PC-9 (cell line): ENCODE measurements around the gene TTC38. TPM values are rescaled to one million over a fixed set of nuclear protein-coding genes. Genes with fewer than 3 reads are reported as not detected.
A peak's percentile ranks its signal among the peaks of the same experiment; 100 is the strongest.

ENCODE experiments used
- BruUV-seq: library from RNA; stranded (reverse); fragments of 400-500 nt; replicated peaks from 2 replicates; lab custom pipeline; 2021; lab: Mats Ljungman, UMichigan
- CTCF ChIA-PET: fragments of 300-600 bp; sonication (Branson Sonifier 250); formaldehyde crosslinking; loops from one replicate; lab custom pipeline; 2022; ENCODE audit warnings: antibody characterized with exemption; lab: Charles Lee
- POLR2A ChIA-PET: fragments of 300-600 bp; sonication (Branson Sonifier 250); formaldehyde crosslinking; loops from one replicate; lab custom pipeline; 2022; ENCODE audit warnings: antibody characterized with exemption; ENCODE audit not compliant: unreplicated experiment; lab: Charles Lee
- DNase-seq, 2 experiments: peaks; one replicate each; pipeline versions ENCODE4 v3.0.0 to v3.0.0-alpha.2; 2015 to 2022; ENCODE audit warnings: mixed read lengths in 1 of 2
- H2AFZ ChIP-seq: fragments of 200-600 bp; sonication (generic); 2 replicates; pipeline ENCODE4 v1.8.1; 2017; ENCODE audit warnings: antibody characterized with exemption
- H3F3A ChIP-seq: fragments of 200-600 bp; sonication (generic); 2 replicates; pipeline ENCODE4 v1.8.1; 2017; ENCODE audit warnings: antibody characterized with exemption, mild to moderate bottlenecking, low read depth; ENCODE audit not compliant: insufficient read depth
- H3K27ac ChIP-seq: fragments of 200-600 bp; sonication (generic); 2 replicates; pipeline ENCODE4 v1.6.1; 2016; ENCODE audit warnings: mixed run types
- H3K27me3 ChIP-seq: fragments of 200-600 bp; sonication (generic); 2 replicates; pipeline ENCODE4 v1.6.1; 2016; ENCODE audit warnings: low read depth, mixed run types; ENCODE audit not compliant: insufficient read depth
- H3K36me3 ChIP-seq: fragments of 200-600 bp; sonication (generic); 2 replicates; pipeline ENCODE4 v1.6.1; 2016; ENCODE audit warnings: low read depth, mixed run types
- H3K4me1 ChIP-seq: fragments of 200-600 bp; sonication (generic); replicated peaks from 2 replicates; pipeline ENCODE4 v1.6.1; 2016; ENCODE audit warnings: mixed run types; ENCODE audit not compliant: insufficient read depth
- H3K4me2 ChIP-seq: fragments of 200-600 bp; sonication (generic); 2 replicates; pipeline ENCODE4 v1.6.1; 2017; ENCODE audit warnings: mixed run types
- H3K4me3 ChIP-seq: fragments of 200-600 bp; sonication (generic); 2 replicates; pipeline ENCODE4 v1.6.1; 2016; ENCODE audit warnings: mixed run types
- H3K79me2 ChIP-seq: fragments of 200-600 bp; sonication (generic); 2 replicates; pipeline ENCODE4 v1.6.1; 2017; ENCODE audit warnings: low read depth, mixed run types
- H3K9me2 ChIP-seq: fragments of 200-600 bp; sonication (generic); 2 replicates; pipeline ENCODE4 v1.8.1; 2017; ENCODE audit warnings: mild to moderate bottlenecking; ENCODE audit not compliant: insufficient read depth
- H3K9me3 ChIP-seq: fragments of 200-600 bp; sonication (generic); 2 replicates; pipeline ENCODE4 v1.8.1; 2016; ENCODE audit warnings: low read depth; ENCODE audit not compliant: insufficient read depth
- H4K20me1 ChIP-seq: fragments of 200-600 bp; sonication (generic); 2 replicates; pipeline ENCODE4 v1.8.1; 2017; ENCODE audit not compliant: insufficient read depth
- EZH2 ChIP-seq: fragments of 200-600 bp; sonication (generic); IDR thresholded peaks from 2 replicates; pipeline ENCODE4 v1.8.0; 2017; ENCODE audit warnings: antibody characterized with exemption, low read depth
- intact Hi-C: fragments of 100-400 bp; cut with micrococcal nuclease; formaldehyde crosslinking; loops from one replicate; pipeline ENCODE4 v1.10.0; 2022; ENCODE audit not compliant: unreplicated experiment
- total RNA-seq: library from RNA; stranded (reverse); gene quantifications from 2 replicates; pipeline ENCODE4 v1.2.3, GENCODE V29; 2021
- TF ChIP-seq, protein P1 (sequence below): fragments of 200-600 bp; sonication (generic); conservative IDR thresholded peaks from 2 replicates; pipeline ENCODE4 v1.6.1; 2017; ENCODE audit warnings: mixed run types, antibody characterized with exemption, mild to moderate bottlenecking, moderate library complexity

The TTC38 gene
- total RNA-seq, 1 experiment from 2014 or later: 15.2 TPM

GRCh38 chr22:46293577-46294260 is 25.9 kb downstream of the TTC38 start:
- TF ChIP-seq, protein P1, sequence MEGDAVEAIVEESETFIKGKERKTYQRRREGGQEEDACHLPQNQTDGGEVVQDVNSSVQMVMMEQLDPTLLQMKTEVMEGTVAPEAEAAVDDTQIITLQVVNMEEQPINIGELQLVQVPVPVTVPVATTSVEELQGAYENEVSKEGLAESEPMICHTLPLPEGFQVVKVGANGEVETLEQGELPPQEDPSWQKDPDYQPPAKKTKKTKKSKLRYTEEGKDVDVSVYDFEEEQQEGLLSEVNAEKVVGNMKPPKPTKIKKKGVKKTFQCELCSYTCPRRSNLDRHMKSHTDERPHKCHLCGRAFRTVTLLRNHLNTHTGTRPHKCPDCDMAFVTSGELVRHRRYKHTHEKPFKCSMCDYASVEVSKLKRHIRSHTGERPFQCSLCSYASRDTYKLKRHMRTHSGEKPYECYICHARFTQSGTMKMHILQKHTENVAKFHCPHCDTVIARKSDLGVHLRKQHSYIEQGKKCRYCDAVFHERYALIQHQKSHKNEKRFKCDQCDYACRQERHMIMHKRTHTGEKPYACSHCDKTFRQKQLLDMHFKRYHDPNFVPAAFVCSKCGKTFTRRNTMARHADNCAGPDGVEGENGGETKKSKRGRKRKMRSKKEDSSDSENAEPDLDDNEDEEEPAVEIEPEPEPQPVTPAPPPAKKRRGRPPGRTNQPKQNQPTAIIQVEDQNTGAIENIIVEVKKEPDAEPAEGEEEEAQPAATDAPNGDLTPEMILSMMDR: no peak
- TF ChIP-seq EZH2: no peak
- CTCF ChIA-PET: interaction anchor here (0.7 kb wide), 1 partner anchor 658 kb away, joined by 3 read pairs; no protein-coding TSS in a partner anchor
- Histone ChIP-seq H3K4me3 (no peak overlapping the region), H3K27ac (no peak overlapping the region), H3F3A (peaks cover 4% of the 10 kb centered on the region), H3K79me2 (peaks cover 20% of the 10 kb centered on the region), H3K27me3 (no peaks in the 10 kb centered on the region), H2AFZ (no peak overlapping the region), H3K4me2 (no peak overlapping the region), H3K4me1 (peaks cover 18% of the 10 kb centered on the region), H3K36me3 (peaks cover 2% of the 10 kb centered on the region; the same call in 1 of the 2 replicates), H4K20me1 (no peaks in the 10 kb centered on the region), H3K9me2 (no peaks in the 10 kb centered on the region), H3K9me3 (no peaks in the 10 kb centered on the region)
- POLR2A ChIA-PET: no interaction called here
- no TSS peak for BruUV-seq
- DNase-seq: peak in 1 of 2 experiments; percentile 21
- intact Hi-C loops: no loop called here

DNA sequence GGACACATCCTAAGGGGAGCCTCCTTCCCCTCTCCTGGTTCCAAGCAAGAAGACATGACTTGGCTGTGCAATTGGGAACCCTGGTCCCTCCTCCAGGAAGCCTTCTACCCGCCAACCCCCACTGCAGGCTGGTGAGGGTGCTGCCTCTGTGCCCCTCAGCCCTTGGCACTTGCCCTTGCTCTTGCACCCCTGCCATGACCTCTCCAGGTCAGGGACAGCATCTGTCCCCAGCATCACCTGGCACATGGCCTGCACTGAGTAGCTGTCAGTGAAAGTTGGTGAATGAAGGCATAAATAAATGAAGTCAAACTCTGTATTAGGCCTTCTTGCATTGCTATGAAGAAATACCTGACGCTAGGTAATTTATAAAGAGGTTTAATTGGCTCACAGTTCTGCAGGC is 27.0 kb downstream of the TTC38 start:
- Histone ChIP-seq H3F3A (peaks cover 8% of the 10 kb centered on the region), H3K27ac (no peak overlapping the region), H3K27me3 (no peaks in the 10 kb centered on the region), H3K4me2 (no peak overlapping the region), H3K79me2 (peaks cover 28% of the 10 kb centered on the region), H3K4me1 (peaks cover 20% of the 10 kb centered on the region), H4K20me1 (no peaks in the 10 kb centered on the region), H2AFZ (no peak overlapping the region), H3K9me2 (no peaks in the 10 kb centered on the region), H3K4me3 (no peak overlapping the region), H3K9me3 (no peaks in the 10 kb centered on the region), H3K36me3 (peaks cover 10% of the 10 kb centered on the region; the same call in 1 of the 2 replicates)
- TF ChIP-seq, protein P1: no peak
- no peak for TF ChIP-seq EZH2
- CTCF ChIA-PET: no interaction called here
- intact Hi-C loops: no loop called here
- BruUV-seq: no TSS peak
- DNase-seq: peak in 1 of 2 experiments; percentile 33
- POLR2A ChIA-PET: no interaction called here

- BruUV-seq: no TSS peak
- H3K4me2 ChIP-seq: peak overlapping the region; percentile 97
- peaks cover 8% of the 10 kb centered on the region for H3F3A ChIP-seq
- DNase-seq: no peak
- H3K79me2 ChIP-seq: peaks cover 32% of the 10 kb centered on the region
- no peaks in the 10 kb centered on the region for H4K20me1 ChIP-seq
- ChIA-PET POLR2A (no interaction called here), CTCF (interaction anchor here (0.6 kb wide), 1 partner anchor 368 kb away, joined by 4 read pairs; no protein-coding TSS in a partner anchor)
- no peaks in the 10 kb centered on the region for H3K27me3 ChIP-seq
- H3K27ac ChIP-seq: no peak overlapping the region
- no peaks in the 10 kb centered on the region for H3K9me2 ChIP-seq
- TF ChIP-seq EZH2: no peak
- TF ChIP-seq, protein P1: no peak
- H2AFZ ChIP-seq: peak overlapping the region; percentile 90; the same call in 1 of the 2 replicates
- peaks cover 11% of the 10 kb centered on the region; the same call in 1 of the 2 replicates for H3K36me3 ChIP-seq
- peaks cover 20% of the 10 kb centered on the region for H3K4me1 ChIP-seq
- H3K9me3 ChIP-seq: no peaks in the 10 kb centered on the region
- peak overlapping the region; percentile 73 for H3K4me3 ChIP-seq
- intact Hi-C loops: no loop called here
Observed at GRCh38 chr22:46295277-46295971, 27.6 kb downstream of the TTC38 start.
